Stimulated activated CD4-positive, alpha-beta T cell treated with anti-CD3 and anti-CD28 coated beads, Interleukin-12 subunit alpha, Interleukin-12 subunit beta, amount 100 ng/mL, for 4 hours (primary cell): ENCODE measurements around the gene THRA.

Experiments
- DNase-seq: peaks from one replicate; pipeline ENCODE4 v3.0.0-alpha.2; 2020

The THRA gene

DNA sequence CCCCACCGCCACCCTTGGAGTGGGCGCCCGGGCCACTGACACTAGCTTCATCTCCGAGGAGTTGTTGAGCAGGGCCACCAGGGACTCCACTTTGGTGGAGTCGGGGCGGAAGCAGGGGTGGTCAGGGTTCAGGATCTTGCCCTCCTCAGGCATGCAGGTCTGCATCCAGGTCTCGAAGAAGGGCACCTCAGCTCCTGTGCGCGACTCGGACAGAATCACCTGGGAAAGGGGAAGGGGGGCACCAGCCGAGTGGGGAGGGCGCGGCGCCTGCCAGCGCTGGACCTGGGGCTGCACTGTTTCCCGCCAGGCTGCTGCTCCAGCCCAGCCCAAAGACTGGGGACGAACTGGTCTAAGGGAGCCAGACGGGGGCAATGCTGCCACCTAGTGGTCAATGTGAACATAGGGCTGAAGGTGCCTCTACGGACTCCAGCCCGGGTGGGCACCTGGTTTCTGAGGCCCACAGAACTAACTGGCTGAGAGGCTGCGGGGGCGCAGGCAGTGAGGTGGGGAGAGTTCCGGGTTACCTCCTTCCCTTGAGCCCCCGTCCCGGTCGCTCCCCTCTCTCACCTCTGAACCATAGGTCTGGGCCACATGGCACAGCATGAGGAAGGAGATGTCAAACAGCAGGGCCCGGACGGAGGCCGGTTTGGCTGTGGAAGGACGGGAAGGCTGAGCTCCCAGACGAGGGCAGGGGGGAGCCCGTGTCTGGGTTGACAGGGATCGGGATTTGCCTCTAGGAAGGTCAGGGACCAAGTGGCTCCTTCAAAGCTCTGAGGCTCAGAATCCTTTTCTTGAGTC, 35.8 kb upstream of the THRA start:
- peak; percentile 68 for DNase-seq

DNA sequence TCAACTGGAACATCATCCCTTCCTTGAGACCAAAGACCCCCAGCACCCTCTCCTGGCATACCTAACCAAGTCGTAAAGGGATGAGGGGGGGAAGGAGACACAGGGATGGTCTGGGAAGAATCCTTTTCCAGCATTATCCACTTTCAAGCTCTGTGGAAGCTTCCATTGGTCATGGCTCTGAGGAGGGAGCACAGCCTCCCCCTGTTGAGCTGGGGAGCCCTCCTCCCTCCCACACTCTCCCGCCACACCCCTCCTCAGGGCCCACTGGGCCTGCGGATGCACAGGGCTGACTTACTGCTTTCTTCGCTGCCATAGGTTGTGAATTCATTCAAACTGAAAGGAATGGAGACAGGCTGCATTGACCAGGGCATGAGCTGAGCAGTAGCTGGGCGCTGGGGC, 35.2 kb upstream of the THRA start:
- DNase-seq, result no peak

DNA sequence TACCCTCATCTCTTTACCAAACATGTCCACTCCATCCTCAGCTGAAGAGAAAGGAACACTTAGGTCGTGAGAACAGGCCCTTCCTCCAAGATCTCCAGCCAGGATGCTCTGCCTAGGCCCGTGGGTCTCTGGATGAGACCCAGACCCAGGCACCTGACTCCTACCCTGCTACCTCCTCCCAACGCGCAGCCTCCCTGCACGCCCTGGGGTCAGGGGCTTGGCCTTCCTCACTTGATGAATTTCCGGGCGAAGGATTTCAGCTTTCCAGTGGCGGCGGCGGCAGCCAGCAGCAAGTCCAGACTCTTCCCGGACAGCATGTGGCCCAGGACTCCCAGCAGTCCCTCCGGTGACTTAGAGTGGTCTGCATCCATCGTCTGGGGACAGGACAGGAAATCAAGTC, 34.2 kb upstream of the THRA start:
- DNase-seq, result no peak

DNA sequence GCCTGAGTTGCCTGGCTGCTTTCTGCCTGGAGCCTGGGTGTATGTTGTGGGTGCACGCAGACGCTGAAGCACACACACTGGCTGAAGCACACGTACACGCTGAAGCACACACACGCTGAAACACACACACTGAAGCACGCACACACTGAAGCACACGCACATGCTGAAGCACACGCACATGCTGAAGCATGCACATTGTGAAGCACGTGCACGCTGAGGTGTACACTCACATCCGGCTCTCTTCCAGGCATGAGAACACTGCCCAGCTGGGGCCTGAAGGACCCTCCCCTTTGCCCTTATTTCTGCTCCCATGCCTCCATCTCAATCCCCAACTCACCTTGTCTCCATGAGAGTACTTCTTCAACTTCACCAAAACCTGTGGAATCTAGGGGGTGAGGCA, 31.1 kb upstream of the THRA start:
- DNase-seq, result no peak

DNA sequence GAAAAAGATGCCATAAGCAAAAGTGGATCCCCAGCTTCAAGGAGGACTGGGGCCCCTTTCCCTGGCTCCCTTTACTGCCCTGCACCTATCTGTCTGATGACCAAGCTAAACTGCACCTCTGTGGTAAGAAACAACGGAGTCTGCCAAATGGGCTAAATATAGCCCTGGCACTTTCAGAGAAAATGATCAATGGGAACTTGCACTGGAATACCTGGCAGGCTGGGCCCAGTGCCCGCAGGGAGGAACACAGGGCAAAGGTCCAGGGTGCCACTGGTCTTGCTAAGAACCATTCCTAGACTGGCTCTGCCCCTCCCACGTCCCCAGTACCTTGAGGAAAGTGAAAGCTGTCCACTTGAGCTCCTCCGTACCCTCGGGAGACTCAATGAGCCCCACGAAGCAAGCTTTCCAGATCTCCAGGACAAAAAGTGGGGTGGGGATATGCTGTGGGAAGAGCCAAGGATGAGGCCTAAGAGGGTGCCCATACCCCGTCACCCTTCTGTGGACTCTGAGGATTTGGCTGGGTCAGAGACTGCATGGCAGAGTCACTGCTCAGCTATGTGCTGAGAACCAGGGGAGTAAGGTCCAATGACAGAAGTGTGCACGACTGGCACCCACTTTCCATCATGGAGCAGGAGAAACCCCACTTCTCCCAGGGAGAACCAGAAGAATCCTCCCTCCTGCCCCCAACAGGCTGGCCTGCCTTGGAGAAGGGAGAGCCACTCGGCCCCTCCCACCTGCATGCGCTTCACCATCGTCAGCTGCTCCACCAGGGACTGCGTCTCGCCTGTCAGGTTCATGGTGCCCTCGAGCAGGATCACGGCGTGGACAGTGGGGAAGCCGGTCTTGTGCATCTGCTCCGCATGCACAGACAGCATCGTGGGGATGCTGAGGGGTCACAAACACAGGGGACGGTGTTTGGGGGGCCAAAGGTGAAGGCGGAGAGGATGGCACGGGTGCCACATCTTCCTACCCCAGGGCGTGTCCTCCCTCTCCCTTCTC, 30.1 kb upstream of the THRA start:
- no peak for DNase-seq

DNA sequence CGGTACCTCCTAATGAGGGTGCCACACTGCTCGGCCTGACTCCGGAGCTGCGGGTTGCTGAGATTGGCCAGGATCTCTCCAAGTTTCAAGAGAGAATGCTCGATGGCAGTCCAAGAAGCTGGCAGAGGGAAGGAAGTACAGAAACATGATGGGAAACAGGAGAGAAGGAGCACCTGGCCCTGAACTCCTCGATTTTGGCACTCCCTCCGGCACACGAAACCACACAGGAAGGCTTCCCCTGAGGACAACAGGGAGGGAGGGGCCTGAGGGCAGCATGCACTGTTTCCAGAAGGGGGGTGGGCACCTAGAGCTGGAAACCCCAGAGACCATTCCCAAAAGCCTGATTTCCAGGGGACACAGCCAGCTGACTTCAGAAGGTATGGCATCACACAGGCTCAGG, 29.4 kb upstream of the THRA start:
- DNase-seq, result no peak

DNA sequence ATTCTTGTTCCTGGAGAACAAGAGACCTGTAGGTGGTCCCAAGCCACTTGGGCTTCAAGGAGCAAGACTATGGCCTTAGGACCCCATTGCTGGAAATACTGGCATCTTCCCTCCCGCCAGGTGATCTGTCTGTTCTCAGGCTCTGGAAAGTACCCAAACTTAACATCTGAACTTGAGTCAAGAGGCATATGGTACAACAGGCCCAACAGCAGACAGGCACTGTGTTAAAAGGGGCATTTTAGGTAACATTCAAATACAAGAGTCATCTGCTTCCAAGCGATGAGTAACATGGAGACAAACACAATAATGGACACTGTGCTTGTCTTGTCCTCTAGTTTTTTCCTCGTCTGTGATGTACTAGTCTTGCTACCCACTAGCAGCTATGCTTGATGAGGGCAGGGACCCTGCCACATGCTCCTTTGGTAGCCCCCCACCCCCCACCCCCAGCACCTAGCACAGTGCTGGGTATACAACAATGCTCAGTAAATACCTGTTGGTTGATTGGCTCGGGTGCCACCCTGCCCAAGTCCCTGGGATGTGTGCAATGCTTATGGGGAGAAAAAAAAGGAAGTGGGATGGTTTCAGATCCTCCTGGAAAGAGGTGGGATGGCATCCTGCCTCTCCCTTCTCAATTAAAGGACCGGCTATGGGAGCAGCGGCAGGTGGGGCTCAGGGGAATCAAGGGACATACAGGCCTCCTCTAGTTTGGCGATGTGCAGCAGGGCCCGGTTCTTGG, 28.2 kb upstream of the THRA start:
- DNase-seq, result no peak

DNA sequence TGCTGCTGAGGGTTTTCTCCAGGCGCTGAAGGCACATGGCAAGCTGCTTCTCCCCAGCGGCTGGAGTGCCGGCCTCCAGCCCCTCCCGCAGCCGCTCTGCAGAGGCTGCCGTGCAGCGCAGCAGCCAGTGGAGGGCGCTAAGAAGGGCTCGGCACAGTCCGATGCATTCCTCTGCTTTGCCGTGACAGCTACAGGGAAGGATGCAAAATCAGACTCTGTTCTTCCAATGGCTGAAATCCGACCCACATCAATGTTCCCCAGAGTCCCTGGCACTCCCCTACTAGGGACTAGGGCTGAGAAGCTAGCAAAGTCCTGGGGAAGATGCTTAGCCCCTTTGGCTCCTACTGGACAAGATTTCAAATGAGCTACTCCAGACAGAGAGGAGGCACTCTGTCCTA, 27.6 kb upstream of the THRA start:
- DNase-seq, result no peak

DNA sequence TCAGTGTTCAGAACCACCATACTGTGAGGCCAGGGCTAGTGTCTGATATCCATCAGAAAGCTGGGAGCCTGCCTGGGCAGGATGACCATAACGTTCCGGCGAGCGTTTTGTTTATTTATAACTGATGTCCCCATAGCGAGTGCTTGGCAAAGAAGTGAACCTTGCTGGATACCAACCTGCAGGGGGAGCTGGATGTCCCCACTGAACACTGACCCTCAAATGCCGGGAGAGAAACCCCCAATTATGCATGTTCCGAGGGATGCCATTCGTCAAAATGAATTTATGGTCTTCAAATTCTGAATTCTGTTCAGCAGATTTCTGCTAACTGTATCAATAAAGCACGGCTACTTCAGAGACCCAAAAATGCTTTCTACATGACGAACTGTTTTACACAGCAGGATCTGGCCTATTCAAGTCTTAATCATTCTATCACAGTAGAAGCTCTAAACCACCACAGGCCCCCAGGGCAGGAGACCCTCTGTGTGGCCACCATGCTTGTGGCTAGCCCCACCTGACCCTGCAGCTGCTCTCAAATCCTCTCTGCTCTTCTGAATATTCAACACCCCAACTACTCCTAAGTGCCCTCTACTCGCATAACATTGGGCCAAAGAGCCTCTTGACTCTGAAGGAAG, 23.8 kb upstream of the THRA start:
- DNase-seq, result no peak

DNA sequence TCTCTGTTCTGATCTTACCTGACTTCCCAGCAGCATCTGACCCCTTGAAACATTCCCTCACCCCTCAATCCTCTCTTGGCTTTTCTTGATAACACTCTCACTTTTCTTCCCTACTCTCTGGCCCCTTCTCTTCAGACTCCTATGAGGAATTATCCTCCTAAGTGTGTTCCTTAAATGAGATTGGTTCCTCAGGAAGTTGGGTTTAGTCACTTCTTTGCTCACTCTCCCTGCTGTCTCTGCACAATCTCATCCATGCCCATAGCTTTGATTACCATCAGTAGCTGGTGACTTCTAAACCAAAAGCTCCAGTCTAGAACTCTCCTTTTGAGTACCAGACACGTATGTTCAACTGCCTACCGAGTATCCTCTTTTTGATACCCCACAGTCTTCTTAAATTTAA, 21.6 kb upstream of the THRA start:
- DNase-seq, result no peak

DNA sequence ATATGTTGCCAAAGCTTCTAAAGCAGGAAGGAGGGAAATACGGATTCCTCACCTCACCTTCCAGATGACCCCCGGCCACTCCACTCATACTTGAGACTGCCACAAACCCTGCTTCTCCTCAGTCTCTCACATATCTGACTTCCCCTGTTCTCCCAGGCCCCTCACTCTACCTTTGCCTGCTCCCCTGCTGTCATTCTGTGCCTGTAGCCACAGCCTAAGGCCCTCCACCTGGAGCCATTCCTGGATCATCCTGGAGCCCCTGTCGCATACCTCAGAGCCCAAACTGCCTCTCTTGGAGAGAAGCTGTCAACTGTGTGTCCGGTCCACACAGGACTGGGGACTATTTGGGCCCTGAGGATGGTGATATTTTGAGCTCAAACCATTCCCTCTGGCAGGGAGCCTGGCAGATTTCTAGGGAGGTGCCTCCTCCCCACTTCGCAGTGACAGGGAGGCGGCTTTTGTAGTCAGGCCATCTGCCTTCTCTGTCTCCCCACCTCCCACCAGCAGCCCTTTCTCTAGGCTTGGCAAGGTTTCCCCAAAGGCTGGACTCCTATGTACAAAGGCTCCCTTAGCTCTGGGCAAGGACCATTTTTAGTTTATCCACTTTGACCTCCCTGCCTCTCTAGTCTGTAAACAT, 6.3 kb upstream of the THRA start:
- no peak for DNase-seq

DNA sequence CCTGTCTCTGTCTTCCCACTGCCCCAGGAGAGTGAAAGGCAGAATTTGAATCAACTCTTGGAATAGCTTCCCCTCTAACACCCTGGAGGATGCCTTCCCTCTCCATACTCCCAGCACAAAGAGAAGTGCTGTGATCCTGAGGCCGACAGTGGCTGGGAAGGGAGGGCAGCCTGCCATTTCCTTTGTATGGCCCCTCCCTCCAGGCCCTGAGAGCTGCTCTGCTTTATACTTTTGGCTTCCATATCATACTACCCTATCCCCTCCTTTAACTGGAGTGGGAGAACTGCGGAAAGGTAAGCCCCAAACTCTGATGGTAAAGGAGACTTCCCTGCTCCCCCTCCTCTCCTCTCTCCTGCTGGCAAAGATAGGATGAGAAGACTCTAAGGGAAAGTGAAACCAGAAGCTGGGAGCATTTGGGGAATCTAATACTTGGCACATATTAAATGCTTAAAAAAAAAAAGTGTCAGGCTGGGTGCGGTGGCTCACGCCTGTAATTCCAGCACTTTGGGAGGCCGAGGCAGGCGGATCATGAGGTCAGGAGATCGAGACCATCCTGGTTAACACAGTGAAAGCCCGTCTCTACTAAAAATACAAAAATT, 4.5 kb upstream of the THRA start:
- no peak for DNase-seq

DNA sequence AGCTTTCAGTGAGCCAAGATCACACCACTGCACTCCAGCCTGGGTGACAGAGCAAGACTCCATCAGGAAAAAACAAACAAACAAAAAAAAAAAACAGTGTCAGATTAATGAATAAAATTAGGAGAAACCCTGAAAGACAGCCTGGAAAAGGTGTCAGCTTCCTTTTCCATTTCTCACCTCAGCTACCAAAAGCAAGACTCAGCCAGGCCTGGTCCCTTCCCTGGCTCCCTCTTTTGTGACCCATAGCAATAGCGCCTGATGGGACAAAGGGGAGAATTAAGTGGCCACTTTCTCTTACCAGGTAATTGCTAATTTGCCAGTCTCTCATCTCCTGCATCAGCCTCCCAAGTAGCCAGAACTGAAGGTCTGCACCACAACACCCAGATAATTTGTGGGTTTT, 3.9 kb upstream of the THRA start:
- no peak for DNase-seq

DNA sequence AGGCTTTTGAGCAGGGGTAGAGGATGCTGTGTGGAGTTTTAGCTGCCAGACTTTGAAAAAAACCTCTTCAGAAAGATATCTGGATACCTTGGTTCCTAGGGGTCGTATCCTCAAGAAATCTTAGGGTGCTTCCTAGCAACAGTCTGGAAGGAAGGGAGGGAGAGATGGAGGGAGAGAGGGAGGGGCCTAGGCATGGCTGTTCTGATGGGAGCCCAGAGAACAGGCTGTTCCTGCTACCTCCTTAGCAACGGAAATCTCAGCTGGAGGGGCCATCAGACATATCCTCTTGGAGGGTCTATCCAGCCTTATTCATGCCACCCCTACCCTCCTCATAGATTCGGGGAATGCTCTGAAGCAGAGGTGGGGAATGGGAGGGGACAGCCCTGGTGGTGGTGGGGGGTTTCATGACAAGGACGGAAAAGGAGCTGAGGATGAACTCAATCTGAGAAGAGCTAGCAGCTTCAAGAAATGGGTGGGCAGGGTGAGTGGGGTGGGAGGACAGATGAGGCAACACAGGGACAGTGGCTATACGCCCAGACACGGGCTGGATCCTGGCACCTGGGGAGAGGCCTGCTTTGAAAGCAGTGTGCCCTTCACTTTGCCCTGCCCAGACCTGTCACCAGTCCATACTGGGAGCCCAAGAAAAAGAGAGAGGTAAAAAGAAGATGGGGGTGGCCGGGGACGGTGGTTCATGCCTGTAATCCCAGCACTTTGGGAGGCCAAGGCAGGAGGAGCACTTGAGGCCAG, 2.9 kb upstream of the THRA start:
- DNase-seq, result no peak

DNA sequence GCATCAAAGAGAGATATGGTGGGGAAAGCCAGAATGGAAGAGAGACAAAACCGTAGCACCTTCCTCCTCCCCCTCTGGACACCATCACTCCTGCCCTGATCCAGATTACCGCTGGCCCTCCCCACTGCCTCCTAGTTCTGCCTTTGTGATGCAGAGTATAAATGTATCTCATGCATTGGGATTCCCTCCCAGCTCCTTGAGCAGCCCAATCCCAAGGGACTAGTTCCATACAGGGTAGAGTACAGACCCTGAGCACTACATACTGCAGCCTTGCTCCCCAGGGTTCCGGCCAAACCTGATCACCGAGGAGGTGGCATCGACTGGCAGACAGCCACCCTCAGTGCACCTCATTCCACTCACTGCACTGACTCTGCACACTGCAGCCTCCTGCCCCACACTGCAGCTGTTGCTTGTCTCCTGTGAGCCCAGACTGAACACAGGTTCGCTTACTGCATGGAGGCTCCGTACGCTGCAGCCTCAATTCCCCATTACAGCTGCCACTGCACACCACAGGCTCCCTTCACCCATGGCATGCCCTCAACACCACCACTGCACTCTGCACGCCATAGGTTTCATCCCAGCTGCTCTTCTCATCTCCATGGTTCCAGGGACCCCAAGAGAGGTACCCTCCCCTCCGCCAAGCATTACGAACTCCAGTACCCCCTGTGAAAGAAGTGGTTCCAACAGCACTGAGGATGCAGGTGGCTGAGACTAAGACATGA, 1.7 kb upstream of the THRA start:
- DNase-seq, result no peak

DNA sequence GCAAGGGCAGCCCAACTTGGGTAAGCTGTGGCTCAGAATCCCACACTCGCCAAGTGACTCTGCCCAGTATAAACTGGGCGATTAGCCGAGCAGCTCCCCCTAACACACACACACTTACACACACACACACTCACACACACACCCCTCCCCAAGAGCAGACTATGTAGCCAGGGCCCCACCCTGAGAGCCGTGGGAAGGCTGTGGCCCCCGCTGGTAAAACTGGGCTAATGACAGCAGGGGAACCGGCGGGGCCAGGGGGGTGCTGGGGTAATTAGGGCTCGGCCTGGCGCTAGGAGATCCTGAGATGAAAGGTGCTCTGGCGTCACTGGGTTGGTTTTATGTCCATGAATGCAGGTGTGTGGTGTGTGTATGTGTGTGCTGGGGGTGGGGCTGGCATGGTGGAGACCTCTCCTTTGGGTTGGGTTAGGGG, 1.1 kb upstream of the THRA start:
- no peak for DNase-seq

DNA sequence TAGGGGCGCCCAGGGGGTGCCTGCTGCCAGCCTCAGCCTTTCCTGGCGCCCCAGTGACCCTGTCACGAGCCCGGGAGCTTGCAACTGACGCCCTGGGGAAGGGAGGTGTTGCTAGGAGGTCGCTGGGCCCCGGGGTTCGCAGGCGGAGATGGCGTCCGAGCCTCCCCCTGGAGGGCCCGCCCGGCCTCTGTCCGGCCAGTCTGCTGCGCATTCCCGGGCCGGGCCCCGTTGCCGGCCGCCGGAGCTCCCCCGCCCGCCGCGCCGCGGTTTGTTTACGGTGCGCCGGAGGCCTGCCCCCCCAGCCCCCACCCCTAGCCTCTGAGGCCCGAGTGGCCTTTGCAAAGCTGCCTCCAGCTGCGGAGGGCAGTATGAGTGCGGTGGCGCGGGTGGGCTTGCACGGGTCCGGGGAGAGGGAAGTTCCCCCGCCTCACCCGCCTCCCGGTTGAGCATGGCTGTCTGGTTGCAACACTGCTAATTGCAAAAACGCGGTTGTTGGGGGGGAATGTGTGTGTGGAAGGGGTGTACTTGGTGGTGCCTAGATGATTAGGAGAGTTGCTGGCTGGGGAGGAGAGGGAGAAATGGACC, 514 bp downstream of the THRA start:
- DNase-seq, result no peak

DNA sequence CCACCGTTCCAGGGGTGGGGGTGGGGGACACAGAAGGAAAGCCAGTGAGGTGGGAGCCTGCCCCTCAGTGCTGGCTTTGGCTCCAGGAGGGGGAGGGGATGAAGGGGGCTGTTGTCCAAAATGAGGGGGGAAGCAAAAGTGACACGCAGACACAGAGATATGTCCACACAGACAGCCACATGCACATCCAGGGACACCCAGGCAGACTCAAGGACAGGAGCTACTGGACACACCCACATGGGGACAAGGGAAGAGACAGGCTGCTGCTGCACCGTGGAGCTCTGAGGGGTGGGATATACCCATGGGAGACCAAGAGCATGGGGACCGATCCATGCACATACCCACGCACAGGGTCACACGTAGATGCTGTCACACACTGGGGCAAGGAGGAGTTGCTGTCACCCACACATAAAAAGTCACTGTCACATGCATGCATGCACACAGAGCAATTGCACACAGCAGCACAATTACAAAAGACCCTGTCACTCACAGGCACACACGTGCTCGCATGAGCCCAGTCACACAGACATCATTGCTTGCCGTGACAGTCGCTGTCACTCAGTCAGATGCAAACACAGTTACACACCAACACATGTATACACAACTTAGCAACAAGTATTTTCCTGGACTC, 1.3 kb downstream of the THRA start:
- DNase-seq, result no peak

DNA sequence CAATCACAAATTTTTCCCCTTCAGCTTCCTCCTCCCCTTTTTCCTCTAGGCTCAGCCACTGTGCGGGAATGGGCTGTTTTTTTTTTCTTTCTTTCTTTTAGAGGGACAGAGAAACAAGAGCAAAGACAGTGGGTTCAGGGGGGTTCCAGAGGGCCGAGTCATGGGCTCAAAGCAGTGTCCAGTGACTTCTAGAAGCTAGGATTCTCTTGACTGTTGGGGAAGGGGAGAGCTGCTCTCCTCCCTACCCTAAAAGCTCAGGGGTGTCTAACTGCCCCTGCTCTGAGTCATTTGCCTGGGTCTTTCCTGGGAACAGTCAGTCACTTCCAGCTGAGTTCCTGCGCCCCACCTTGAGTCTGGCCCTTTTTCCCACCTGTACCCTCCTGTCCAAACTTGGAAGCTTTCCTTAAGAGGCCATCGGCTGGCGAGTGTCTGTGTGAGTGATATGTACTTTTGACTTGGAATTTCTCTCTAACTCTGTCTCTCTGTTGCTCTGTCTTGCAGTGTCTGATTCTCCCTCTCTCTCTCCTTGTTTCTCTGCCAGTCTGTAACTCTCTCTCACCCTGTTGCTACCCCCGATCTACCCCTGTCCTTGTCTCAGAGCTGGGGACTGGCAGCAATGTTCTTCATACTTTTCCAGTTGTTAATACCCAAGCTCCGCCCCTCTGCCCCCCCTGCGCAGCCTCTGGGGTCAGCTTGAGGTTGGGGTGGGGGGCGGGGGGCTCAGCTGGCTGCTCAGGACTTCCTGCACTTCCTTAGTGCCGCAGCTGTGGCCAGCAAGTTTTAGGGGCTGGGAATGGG, 2.4 kb downstream of the THRA start:
- DNase-seq, result no peak
